ENCODE measurements around the gene SEZ6L. TPM values are rescaled to one million over a fixed set of nuclear protein-coding genes. Genes with fewer than 3 reads are reported as not detected.
A peak's percentile ranks its signal among the peaks of the same experiment; 100 is the strongest.

Gene SEZ6L
- total RNA-seq, 2 donors from 2014 or later, result 0.13 to 0.65 TPM

DNA sequence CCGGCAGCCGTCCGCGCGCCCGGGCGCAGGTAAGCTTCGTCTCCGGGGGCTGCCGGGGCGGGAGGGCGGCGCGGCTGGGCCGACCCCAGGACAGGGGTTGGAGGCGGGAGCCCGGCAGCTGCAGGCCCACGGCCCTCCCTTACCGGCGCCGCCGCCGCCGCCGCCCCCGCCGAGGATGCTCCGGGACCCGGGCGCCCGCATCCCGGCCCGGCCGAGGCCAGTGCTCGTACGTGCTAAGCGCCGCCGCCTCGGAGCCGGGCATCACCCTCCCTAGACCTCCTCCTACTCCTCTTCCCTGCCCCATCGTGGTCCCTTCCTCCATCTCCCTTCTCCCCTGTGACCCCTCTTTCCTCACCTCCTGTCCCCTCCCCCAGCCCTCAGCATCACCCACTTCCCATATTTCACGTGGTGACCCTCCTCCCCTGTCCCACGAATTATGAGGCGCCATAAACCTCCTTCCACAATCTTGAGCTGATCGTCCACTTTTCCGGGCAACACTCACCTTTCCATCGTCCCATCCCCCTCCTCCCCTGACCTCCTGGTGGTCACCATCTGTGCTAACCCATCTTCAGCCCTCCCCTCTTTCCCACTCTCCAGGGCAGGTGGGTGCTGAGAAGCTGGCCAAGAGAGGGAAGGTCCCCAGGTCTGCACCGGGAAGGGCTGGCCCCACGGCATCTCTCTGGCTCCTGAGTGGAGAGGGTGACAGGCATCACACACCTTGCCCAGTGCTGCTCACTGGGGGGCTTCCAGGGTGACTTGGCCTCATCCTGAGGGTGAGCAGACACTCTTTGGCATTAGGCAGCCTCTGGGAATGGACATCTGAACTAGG, 260.4 kb downstream of the SEZ6L start:
- DNase-seq (no peak), ATAC-seq (peak; percentile 2 to 7)
- intact Hi-C loops (cut with DNase I), result no loop called here

DNA sequence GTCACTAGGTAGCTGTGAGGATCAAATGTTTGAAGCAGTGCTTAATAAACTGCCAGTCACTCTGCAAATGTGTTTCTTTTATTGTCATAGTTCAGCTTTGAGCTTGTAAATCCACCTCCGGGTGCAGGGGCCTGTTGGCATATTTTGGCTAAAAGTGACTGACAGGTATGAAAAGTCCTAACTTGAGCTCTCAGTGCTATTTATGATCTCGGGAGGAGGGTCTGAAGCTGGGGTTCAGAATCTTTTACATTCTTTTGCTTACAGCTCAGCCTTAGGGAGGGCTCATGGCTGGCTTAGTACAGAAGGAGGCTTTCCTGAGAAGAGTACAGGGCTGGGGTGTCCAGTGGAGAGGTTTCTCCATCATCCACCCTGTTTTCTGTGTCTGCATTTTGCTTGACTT, 261.3 kb downstream of the SEZ6L start:
- no peak for ATAC-seq
- no peak for DNase-seq
- intact Hi-C loops (cut with DNase I), result no loop called here

DNA sequence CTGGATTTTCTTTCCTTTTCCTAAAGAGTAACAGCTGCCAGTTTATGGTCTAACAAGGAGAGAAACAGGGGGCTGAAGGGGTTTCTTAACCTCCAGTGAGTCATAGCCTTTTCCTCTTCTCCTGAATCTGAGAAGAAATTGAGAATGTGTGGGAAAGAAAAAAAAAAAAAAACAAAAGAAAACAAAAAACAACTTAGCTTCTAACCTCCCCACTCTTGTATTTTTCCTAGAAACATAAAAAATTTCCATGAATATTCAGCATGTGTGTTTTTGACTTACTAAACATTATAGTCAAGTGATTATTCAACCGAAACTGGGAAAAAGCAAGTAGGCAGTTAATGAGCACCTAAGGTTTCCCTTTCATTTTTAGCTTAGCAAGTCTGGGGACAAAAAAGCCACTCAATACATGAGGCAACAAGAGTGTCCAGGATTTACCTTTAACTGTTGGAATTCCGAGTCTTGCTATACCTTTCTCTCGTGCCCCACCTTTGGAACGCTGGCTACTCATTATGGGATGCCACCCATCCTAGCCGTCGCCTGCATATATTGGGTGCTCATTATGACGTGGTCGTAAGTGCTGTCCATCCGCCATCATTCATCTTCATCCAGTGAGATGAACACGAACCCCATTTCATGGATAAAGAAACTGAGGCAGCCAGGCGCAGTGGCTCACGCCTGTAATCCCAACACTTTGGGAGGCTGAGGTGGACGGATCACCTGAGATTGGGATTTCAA, 262.2 kb downstream of the SEZ6L start:
- DNase-seq (no peak), ATAC-seq (no peak)
- intact Hi-C loops (cut with DNase I), result no loop called here

DNA sequence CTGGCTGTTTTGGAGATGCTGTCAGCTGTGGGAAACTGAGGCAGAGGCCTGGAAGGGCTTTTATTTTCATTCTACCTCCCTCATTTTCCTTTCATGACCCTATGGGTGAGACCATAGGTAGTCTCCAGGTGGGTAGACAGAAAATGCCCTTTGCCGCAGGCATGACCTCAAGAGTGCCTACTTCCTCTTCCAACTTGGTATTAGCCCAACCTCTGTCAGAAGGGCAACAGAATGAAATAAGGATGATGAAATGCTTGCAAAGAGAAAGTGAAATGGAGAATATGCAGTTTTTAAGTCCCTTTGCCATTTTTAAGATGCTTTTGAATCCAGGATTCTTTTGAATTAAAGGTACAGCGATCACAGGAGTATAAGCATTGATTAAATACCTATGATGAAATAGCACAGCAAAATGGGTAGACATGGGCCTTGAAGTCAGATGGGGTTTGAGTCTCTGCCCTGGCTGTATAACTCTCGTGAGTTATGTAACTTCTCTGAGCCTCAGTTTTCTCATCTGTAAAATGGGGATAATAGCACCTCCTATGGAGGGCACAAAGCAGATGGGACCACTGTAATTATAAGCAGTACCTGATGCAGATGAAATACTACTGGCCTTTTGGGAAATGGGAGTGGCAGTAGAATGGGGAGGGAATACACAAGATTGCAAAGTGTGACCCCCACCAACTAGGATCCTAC, 263.5 kb downstream of the SEZ6L start:
- intact Hi-C loops (cut with DNase I), result no loop called here
- ATAC-seq (no peak), DNase-seq (no peak)

Data from left cardiac atrium (tissue), 4 donors.